A549 treated with CORT108297 at 1 μM for 4 hours (cell line): Measurements from ENCODE around the gene HELB. TPM values are rescaled to one million over a fixed set of nuclear protein-coding genes. Genes with fewer than 3 reads are reported as not detected.

Experiments used
- total RNA-seq: library from RNA; stranded (reverse); fragments of 200-300 nt; extraction: Qiagen RNA extraction; gene quantifications from 5 replicates; pipeline ENCODE4 v1.2.3, GENCODE V29; 2022

HELB gene
- 1.2 to 1.8 TPM (median 1.5 TPM) in 5 replicates for total RNA-seq

GRCh38 chr12:66301944-66302826 lies at the start of gene HELB:
HELB (plus strand) TSS chr12:66302493; CDS start chr12:66302604, 111 bp downstream.

Other genes starting within 250 kb of the HELB start
- gene LLPH, start 171.7 kb upstream of the HELB start, total RNA-seq: 50.1 to 64.2 TPM (median 54.4 TPM) in 5 replicates
- gene TMBIM4, start 132.5 kb upstream of the HELB start, total RNA-seq: 50.0 to 64.3 TPM (median 51.5 TPM) in 5 replicates
- gene IRAK3, start 113.3 kb upstream of the HELB start, total RNA-seq: 0.16 to 0.28 TPM (median 0.18 TPM) in 5 replicates